Activated CD4-positive, alpha-beta T cell treated with anti-CD3 and anti-CD28 coated beads for 48 hours (primary cell): ENCODE measurements around the gene ERICH2.

Experiments used
- DNase-seq: peaks from one replicate; pipeline ENCODE4 v3.0.0-alpha.2; 2020

ERICH2 gene

GRCh38 chr2:170846314-170846713 is 76.1 kb downstream of the ERICH2 start:
- DNase-seq, result no peak

DNA sequence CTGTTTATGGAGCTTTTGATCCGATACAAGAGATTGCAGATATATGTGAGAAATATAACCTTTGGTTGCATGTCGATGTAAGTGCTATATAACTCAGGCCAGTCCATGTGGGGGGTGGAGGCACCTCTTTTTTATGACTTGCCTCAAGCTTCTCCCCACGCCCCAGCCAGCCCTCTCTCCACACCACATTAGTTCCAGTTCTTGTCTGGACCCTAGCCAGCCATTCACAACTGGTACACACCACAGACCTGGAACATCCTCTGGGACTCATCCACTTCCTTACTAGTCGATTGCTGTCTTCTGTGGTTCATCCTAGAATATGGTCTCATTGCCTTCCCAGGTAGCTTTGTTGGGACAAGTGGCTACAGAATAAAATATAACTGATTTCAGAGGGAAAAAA is 77.5 kb downstream of the ERICH2 start:
- no peak for DNase-seq
